ENCODE data around the gene MVB12B.

MVB12B gene

GRCh38 chr9:126531035-126531571 lies 204.5 kb downstream of the MVB12B start:
- Histone ChIP-seq H3K9ac (ENCODE audit: low read depth, low read length, poor library complexity) (no peak overlapping the region), H3K27me3 (ENCODE audit: control insufficient read depth in 3 of 3, insufficient read depth in 3 of 3, low read depth in 1 of 3, low read length in 3 of 3) (peaks cover 0 to 70% (median 2%) of the 10 kb centered on the region in 3 experiments), H4K8ac (ENCODE audit: low read depth, low read length) (no peak overlapping the region), H2AFZ (ENCODE audit: low read length) (no peak overlapping the region), H3K4me1 (ENCODE audit: control insufficient read depth in 2 of 2, insufficient read depth in 1 of 2, low read depth in 1 of 2, low read length in 2 of 2) (peaks cover 20 to 28% of the 10 kb centered on the region in 2 donors), H2BK5ac (ENCODE audit: low read length) (no peak overlapping the region), H3K14ac (ENCODE audit: low read length) (no peak overlapping the region), H2BK120ac (ENCODE audit: low read depth, low read length) (peak overlapping the region; percentile 9), H2BK15ac (ENCODE audit: low read length) (no peak overlapping the region), H3K27ac (replicated peaks; ENCODE audit: low read length) (no peak overlapping the region), H3K4ac (ENCODE audit: low read length) (no peak overlapping the region), H3K4me3 (ENCODE audit: low read length in 2 of 2) (no peak overlapping the region), H4K91ac (ENCODE audit: low read depth, low read length, poor library complexity) (no peak overlapping the region), H3K9me3 (replicated peaks in 1 of 2; ENCODE audit: control insufficient read depth in 2 of 2, insufficient read depth in 1 of 2, low read depth in 1 of 2, low read length in 2 of 2) (no peaks in the 10 kb centered on the region), H3K36me3 (replicated peaks in 1 of 2; ENCODE audit: control insufficient read depth in 2 of 2, insufficient read depth in 2 of 2, low read length in 2 of 2) (no peaks in the 10 kb centered on the region), H3K79me1 (ENCODE audit: low read depth, low read length) (no peaks in the 10 kb centered on the region), H3K23ac (ENCODE audit: low read depth, low read length, poor library complexity) (no peak overlapping the region), H2BK12ac (ENCODE audit: low read length) (no peak overlapping the region), H3K18ac (ENCODE audit: low read length) (no peak overlapping the region), H2AK5ac (ENCODE audit: low read depth, low read length) (no peak overlapping the region), H3K4me2 (ENCODE audit: insufficient read depth, low read length, poor library complexity, severe bottlenecking) (no peak overlapping the region)
- WGBS, 2 donors (ENCODE audit: extremely low coverage in 2 of 2, insufficient read length in 2 of 2, insufficient replicate concordance in 1 of 2): no CpG with 5 or more reads among the region's 10 CpGs
- no peak for DNase-seq (ENCODE audit: low spot score)

DNA sequence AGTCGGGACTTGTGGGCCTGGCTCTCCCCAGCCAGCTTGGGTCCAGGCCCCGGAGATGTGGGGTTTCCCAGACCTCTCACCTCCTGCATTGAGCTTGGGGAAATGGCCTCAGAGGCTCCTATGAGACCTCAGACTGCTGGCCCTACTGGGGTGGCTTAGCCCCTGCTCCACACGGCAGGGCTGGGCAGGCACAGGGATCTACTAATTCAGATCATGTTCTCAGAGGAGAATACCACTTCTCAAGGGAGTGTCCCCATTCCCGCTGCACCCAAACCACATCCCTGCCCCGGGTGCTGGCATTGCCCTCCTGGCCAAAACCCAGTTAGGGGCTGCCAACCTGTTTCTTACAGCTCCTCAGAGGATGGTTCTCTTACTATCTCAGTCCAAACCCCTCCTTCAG lies 205.0 kb downstream of the MVB12B start:
- H4K8ac ChIP-seq (ENCODE audit: low read depth, low read length): no peak overlapping the region
- H3K18ac ChIP-seq (ENCODE audit: low read length): peak overlapping the region; percentile 2
- no peaks in the 10 kb centered on the region for H3K9me3 ChIP-seq (replicated peaks in 1 of 2; ENCODE audit: control insufficient read depth in 2 of 2, insufficient read depth in 1 of 2, low read depth in 1 of 2, low read length in 2 of 2)
- no peak overlapping the region for H3K4me2 ChIP-seq (ENCODE audit: insufficient read depth, low read length, poor library complexity, severe bottlenecking)
- peaks cover 20 to 28% of the 10 kb centered on the region in 2 donors for H3K4me1 ChIP-seq (ENCODE audit: control insufficient read depth in 2 of 2, insufficient read depth in 1 of 2, low read depth in 1 of 2, low read length in 2 of 2)
- H3K27me3 ChIP-seq (ENCODE audit: control insufficient read depth in 3 of 3, insufficient read depth in 3 of 3, low read depth in 1 of 3, low read length in 3 of 3): peaks cover 0 to 70% (median 2%) of the 10 kb centered on the region in 3 experiments
- no peaks in the 10 kb centered on the region for H3K36me3 ChIP-seq (replicated peaks in 1 of 2; ENCODE audit: control insufficient read depth in 2 of 2, insufficient read depth in 2 of 2, low read length in 2 of 2)
- H2AK5ac ChIP-seq (ENCODE audit: low read depth, low read length): peak overlapping the region; percentile 88
- no peak overlapping the region for H2BK12ac ChIP-seq (ENCODE audit: low read length)
- no peaks in the 10 kb centered on the region for H3K79me1 ChIP-seq (ENCODE audit: low read depth, low read length)
- WGBS, 2 donors (ENCODE audit: extremely low coverage in 2 of 2, insufficient read length in 2 of 2, insufficient replicate concordance in 1 of 2): no CpG with 5 or more reads among the region's 5 CpGs
- no peak overlapping the region for H3K27ac ChIP-seq (replicated peaks; ENCODE audit: low read length)
- no peak overlapping the region for H3K23ac ChIP-seq (ENCODE audit: low read depth, low read length, poor library complexity)
- no peak overlapping the region for H2BK15ac ChIP-seq (ENCODE audit: low read length)
- no peak overlapping the region for H4K91ac ChIP-seq (ENCODE audit: low read depth, low read length, poor library complexity)
- no peak overlapping the region for H3K14ac ChIP-seq (ENCODE audit: low read length)
- no peak overlapping the region for H2AFZ ChIP-seq (ENCODE audit: low read length)
- H2BK120ac ChIP-seq (ENCODE audit: low read depth, low read length): no peak overlapping the region
- no peak overlapping the region for H3K4ac ChIP-seq (ENCODE audit: low read length)
- no peak overlapping the region for H3K4me3 ChIP-seq (ENCODE audit: low read length in 2 of 2)
- peak overlapping the region; percentile 44 for H2BK5ac ChIP-seq (ENCODE audit: low read length)
- H3K9ac ChIP-seq (ENCODE audit: low read depth, low read length, poor library complexity): no peak overlapping the region
- no peak for DNase-seq (ENCODE audit: low spot score)

DNA sequence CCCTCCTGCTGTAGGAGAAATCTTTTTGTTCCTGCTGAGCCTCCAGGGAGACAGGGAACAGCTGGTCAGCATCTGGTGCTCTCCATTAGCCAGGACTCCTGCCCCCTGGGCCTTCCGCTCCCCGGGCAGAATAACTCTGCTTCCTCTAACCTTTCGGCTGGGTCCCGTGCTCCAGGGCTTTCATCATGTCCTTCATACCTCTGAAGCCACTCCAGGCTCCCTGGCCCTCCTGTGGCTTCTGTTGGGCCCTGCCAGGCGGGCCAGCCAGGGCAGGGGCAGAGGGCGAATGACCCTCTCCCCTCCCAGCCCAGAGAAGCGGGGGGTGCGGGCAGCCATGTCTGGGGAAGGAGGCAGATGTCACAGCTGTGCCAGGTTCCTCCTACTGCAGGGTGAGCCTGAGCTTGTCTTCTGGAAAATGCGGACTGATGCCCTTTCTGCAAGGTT lies 205.4 kb downstream of the MVB12B start:
- Histone ChIP-seq H3K4me1 (ENCODE audit: control insufficient read depth in 2 of 2, insufficient read depth in 1 of 2, low read depth in 1 of 2, low read length in 2 of 2) (peaks cover 19 to 28% of the 10 kb centered on the region in 2 donors), H4K8ac (ENCODE audit: low read depth, low read length) (no peak overlapping the region), H3K9me3 (replicated peaks in 1 of 2; ENCODE audit: control insufficient read depth in 2 of 2, insufficient read depth in 1 of 2, low read depth in 1 of 2, low read length in 2 of 2) (no peaks in the 10 kb centered on the region), H3K9ac (ENCODE audit: low read depth, low read length, poor library complexity) (no peak overlapping the region), H3K18ac (ENCODE audit: low read length) (peak overlapping the region; percentile 74), H2AFZ (ENCODE audit: low read length) (no peak overlapping the region), H3K4me2 (ENCODE audit: insufficient read depth, low read length, poor library complexity, severe bottlenecking) (no peak overlapping the region), H3K27ac (replicated peaks; ENCODE audit: low read length) (no peak overlapping the region), H3K27me3 (ENCODE audit: control insufficient read depth in 3 of 3, insufficient read depth in 3 of 3, low read depth in 1 of 3, low read length in 3 of 3) (peaks cover 0 to 68% (median 2%) of the 10 kb centered on the region in 3 experiments), H3K79me1 (ENCODE audit: low read depth, low read length) (no peaks in the 10 kb centered on the region), H2BK12ac (ENCODE audit: low read length) (peak overlapping the region; percentile 66), H3K4ac (ENCODE audit: low read length) (no peak overlapping the region), H4K91ac (ENCODE audit: low read depth, low read length, poor library complexity) (no peak overlapping the region), H3K23ac (ENCODE audit: low read depth, low read length, poor library complexity) (no peak overlapping the region), H2BK15ac (ENCODE audit: low read length) (peak overlapping the region; percentile 87), H3K14ac (ENCODE audit: low read length) (no peak overlapping the region), H2BK120ac (ENCODE audit: low read depth, low read length) (no peak overlapping the region), H2AK5ac (ENCODE audit: low read depth, low read length) (peak overlapping the region; percentile 88), H3K4me3 (ENCODE audit: low read length in 2 of 2) (no peak overlapping the region), H2BK5ac (ENCODE audit: low read length) (peak overlapping the region; percentile 44), H3K36me3 (replicated peaks in 1 of 2; ENCODE audit: control insufficient read depth in 2 of 2, insufficient read depth in 2 of 2, low read length in 2 of 2) (no peaks in the 10 kb centered on the region)
- no peak for DNase-seq (ENCODE audit: low spot score)
- WGBS, 2 donors (ENCODE audit: extremely low coverage in 2 of 2, insufficient read length in 2 of 2, insufficient replicate concordance in 1 of 2): no CpG with 5 or more reads among the region's 9 CpGs

DNA sequence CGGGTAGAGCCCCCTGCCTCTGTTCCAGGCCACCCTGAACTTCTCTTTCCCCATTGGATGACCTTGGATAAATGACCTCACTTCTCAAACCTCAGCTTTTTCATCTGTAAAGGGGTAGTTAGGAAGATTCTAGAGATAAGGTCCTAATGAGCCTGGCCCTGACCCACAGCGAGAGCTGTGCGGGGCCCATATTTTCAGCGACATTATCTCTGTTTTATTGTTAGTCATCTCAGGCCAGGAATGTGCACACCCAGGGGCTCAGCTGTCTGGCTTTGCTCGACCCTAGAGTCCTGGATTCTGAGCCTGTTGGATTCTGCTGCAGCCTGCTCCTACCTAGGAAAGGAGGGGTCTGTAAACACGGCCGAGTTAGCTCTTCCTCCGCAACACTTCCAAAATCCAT lies 205.9 kb downstream of the MVB12B start:
- H3K4me2 ChIP-seq (ENCODE audit: insufficient read depth, low read length, poor library complexity, severe bottlenecking): no peak overlapping the region
- H3K18ac ChIP-seq (ENCODE audit: low read length): peak overlapping the region; percentile 62
- H3K4me3 ChIP-seq (ENCODE audit: low read length in 2 of 2): no peak overlapping the region
- DNase-seq (ENCODE audit: low spot score): no peak
- H2AFZ ChIP-seq (ENCODE audit: low read length): no peak overlapping the region
- no peaks in the 10 kb centered on the region for H3K9me3 ChIP-seq (replicated peaks in 1 of 2; ENCODE audit: control insufficient read depth in 2 of 2, insufficient read depth in 1 of 2, low read depth in 1 of 2, low read length in 2 of 2)
- peaks cover 0 to 70% (median 2%) of the 10 kb centered on the region in 3 experiments for H3K27me3 ChIP-seq (ENCODE audit: control insufficient read depth in 3 of 3, insufficient read depth in 3 of 3, low read depth in 1 of 3, low read length in 3 of 3)
- peaks cover 15 to 26% of the 10 kb centered on the region in 2 donors for H3K4me1 ChIP-seq (ENCODE audit: control insufficient read depth in 2 of 2, insufficient read depth in 1 of 2, low read depth in 1 of 2, low read length in 2 of 2)
- H3K27ac ChIP-seq (replicated peaks; ENCODE audit: low read length): no peak overlapping the region
- no peak overlapping the region for H3K4ac ChIP-seq (ENCODE audit: low read length)
- no peak overlapping the region for H4K91ac ChIP-seq (ENCODE audit: low read depth, low read length, poor library complexity)
- H2AK5ac ChIP-seq (ENCODE audit: low read depth, low read length): peak overlapping the region; percentile 73
- H2BK15ac ChIP-seq (ENCODE audit: low read length): no peak overlapping the region
- peak overlapping the region; percentile 13 for H2BK120ac ChIP-seq (ENCODE audit: low read depth, low read length)
- H2BK5ac ChIP-seq (ENCODE audit: low read length): peak overlapping the region; percentile 14
- no peak overlapping the region for H3K23ac ChIP-seq (ENCODE audit: low read depth, low read length, poor library complexity)
- H3K79me1 ChIP-seq (ENCODE audit: low read depth, low read length): no peaks in the 10 kb centered on the region
- H3K14ac ChIP-seq (ENCODE audit: low read length): no peak overlapping the region
- no CpG with 5 or more reads among the region's 8 CpGs for WGBS, 2 donors (ENCODE audit: extremely low coverage in 2 of 2, insufficient read length in 2 of 2, insufficient replicate concordance in 1 of 2)
- no peak overlapping the region for H2BK12ac ChIP-seq (ENCODE audit: low read length)
- H3K9ac ChIP-seq (ENCODE audit: low read depth, low read length, poor library complexity): no peak overlapping the region
- H4K8ac ChIP-seq (ENCODE audit: low read depth, low read length): no peak overlapping the region
- H3K36me3 ChIP-seq (replicated peaks in 1 of 2; ENCODE audit: control insufficient read depth in 2 of 2, insufficient read depth in 2 of 2, low read length in 2 of 2): no peaks in the 10 kb centered on the region

Measured in neuronal stem cell (in vitro differentiated cells).